GM18951 (cell line): ENCODE data around the gene IL2RA.
"Not testable (repeated sequence)": the region's sequence is repeated elsewhere in the genome, so short reads cannot be mapped to it uniquely, and the experiment has no call there.

Source experiments
- POLR2A ChIP-seq: IDR thresholded peaks from 4 replicates; pipeline ENCODE4 v1.6.1; 2011; ENCODE audit warnings: mild to moderate bottlenecking; ENCODE audit not compliant: insufficient read length, insufficient read depth; ENCODE audit errors: extremely low read depth
- in situ Hi-C: fragments of 300-500 bp; cut with MboI; formaldehyde crosslinking; loops from one replicate; pipeline ENCODE4 v1.12.0; 2022; ENCODE audit warnings: low sequenced_read_pairs, mixed read lengths, inconsistent platforms; ENCODE audit not compliant: unreplicated experiment

Gene IL2RA

DNA sequence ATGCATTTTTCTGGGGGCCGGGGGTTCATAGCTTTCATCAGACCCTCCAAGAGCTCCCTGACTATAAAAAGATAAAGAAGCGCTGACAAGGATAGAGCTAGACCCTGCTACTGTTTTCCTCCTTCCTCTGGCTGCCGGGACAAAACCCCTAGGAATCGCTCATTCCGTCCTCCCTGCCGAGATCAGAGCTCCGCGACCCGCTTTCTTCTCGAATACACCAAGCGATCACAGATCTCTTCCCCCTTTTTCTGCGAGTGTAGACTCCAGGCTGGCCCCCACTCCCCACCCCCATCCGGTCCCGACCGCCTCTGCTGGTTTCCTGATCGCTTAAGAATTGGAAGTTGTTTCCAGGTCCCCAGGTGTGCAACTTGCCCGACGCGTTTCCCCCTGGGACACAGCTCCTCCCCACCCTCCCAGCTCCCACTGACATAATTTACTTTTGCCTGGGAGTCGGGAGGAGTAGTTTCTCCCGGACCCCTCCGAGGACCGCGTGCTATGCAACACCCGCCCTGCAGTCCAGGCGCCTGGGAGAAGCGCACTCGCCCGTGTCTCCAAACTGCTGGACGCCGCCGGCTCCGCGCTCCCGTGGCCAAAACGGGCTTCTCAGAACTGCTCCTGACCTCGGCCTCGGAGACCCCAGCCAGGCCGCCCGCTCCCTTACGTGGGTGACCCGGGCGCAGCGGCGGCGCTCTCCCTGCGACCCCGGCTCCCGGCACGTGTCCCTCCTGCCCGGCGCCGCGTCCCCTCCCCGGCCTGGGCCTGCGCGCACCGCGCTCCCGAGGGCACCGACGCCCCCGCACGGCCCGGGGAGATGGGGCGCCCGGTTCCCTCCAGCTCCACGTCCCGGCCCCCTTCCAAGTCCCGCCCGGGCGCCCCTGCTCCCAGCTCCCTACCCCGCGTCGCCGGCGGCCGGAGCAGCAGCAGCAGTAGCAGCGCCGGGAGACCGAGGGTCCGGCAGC, 85.4 kb downstream of the IL2RA start:
- peak; percentile 5 for TF ChIP-seq POLR2A
- in situ Hi-C loops: no loop called here

DNA sequence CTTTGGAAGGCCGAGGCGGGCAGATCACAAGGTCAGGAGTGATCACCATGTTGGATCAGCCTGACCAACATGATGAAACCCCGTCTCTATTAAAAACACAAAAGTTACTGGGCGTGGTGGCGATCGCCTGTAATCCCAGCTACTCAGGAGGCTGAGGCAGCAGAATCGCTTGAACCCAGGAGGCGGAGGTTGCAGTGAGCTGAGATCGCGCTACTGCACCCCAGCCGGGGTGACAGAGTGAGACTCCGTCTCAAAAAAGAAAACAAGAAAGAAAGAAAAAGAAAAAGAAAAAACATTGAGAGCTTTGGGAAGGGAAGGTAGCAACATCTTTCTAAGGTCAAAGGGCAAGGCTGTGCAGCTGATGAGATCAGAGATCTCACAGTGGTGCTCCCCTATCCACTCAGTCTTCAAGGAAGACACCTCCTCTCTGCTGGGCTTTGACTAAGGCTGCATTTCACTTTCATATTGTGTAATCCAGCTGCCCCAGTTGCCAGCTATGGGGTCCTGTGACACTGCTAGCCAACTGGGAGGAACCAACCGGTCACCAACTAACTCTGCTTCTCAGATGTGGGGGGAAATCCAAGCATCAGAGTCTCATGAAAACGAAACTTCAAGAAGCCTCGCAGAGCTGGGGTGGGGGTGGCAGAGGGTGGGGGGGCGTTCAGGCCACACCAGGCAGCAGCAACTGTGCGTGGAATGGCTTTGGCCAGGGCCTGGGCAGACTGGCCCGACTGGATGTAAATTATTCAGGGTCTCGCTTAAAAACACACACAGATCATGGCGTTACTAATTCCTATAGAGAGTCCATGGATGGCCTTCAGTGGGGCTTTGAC, 86.3 kb downstream of the IL2RA start:
- in situ Hi-C loops: no loop called here

DNA sequence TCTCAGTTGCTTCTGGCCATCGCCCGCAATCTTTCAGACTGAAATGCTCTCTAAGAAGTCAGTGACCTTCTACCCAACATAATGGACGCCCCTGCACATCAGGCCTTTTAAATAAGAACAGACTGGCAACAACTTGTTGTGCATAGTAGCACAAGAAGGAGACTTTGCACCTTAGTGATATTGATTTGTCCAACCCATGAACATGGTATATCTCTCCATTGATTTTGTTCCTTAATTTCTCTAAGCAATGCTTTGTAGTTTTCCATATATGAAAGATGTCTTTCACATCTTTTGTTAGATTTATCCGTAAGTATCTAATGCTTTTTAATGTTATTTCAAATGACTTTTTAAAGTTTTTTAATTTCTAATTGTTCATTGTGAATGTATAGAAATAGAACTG, 89.1 kb downstream of the IL2RA start:
- no peak for TF ChIP-seq POLR2A
- in situ Hi-C loops: no loop called here

More for the DNA sequence above, 86.3 kb downstream of the IL2RA start:
- peak; percentile 37 for TF ChIP-seq POLR2A

DNA sequence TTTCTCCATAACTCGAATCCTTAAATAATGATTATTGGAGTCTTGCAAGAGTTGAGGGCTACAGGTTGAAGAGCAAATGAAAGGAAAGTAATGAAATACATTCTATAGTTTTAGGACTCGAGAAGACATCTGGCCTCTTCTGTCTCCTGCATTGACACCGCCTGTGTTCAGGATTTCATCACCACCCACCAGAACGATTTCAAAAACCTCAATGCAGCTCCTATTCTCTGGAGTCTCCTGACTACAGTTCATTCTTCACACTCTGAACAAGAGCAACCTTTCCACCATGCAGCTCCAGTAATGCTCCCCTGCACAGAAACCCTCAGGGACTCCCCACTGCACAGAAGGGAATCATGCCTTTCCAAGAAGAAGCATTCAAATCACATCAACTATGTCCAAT, 90.3 kb downstream of the IL2RA start:
- in situ Hi-C loops: no loop called here
- TF ChIP-seq POLR2A: no peak

DNA sequence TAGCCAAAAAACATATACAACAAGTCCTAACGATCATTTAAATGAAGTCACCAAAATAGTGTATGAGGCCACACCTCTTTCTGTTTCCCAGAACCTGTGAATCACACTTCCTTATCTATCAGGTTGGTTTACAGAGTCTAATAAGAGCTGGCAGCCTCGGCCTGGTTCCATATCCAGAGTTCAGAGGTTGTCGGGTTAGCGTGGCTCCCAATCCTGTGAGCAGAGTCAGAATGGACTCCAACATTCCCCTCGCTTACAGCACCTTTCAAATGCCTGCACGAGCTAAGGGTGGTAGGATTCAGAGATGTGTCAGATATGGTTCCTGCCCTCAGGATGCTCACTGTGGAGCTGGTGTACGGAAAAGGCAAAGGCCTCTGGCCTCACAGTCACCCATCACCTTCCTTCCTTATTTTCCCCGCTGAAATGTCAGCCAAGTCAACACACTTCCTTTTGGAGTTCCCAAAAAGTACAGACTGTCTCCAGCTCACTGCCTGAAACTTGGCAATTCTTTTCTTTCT, 90.8 kb downstream of the IL2RA start:
- no peak for TF ChIP-seq POLR2A
- in situ Hi-C loops: no loop called here

DNA sequence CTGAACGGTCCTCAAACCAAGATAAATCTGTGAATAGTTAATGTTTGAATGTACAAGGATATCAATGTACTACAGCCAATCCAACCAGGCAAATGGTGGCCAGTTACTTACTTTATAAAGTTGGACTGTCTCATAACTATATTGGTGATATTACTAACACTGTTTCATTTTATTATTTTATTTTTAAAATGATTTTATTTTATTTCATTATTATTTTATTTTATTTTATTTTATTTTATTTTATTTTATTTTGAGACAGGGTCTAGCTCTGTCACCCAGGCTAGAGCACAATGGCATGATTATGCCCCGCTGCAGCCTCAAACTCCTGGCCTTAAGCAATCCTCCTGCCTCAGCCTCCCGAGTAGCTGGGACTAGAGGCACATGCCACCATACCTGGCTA, 91.6 kb downstream of the IL2RA start:
- in situ Hi-C loops: no loop called here
- TF ChIP-seq POLR2A: no peak

DNA sequence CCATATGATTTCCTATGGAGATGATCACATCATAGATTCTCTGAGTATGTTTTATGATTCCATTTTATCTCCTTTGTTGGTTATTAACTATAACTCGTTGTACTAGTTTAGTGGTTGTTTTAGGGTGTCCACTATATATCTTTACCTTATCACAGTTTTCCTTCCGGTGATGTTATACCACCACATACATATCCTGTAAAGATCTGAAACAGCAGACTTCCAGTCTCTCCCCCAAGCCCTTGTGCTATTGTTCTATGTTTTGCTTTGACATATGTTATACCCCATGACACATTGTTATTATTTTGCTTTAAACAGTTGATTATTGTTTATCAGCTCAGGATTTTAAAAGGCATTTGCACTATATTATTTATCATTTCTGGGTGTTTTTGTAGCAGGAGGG, 92.1 kb downstream of the IL2RA start:
- no peak for TF ChIP-seq POLR2A
- in situ Hi-C loops: no loop called here

DNA sequence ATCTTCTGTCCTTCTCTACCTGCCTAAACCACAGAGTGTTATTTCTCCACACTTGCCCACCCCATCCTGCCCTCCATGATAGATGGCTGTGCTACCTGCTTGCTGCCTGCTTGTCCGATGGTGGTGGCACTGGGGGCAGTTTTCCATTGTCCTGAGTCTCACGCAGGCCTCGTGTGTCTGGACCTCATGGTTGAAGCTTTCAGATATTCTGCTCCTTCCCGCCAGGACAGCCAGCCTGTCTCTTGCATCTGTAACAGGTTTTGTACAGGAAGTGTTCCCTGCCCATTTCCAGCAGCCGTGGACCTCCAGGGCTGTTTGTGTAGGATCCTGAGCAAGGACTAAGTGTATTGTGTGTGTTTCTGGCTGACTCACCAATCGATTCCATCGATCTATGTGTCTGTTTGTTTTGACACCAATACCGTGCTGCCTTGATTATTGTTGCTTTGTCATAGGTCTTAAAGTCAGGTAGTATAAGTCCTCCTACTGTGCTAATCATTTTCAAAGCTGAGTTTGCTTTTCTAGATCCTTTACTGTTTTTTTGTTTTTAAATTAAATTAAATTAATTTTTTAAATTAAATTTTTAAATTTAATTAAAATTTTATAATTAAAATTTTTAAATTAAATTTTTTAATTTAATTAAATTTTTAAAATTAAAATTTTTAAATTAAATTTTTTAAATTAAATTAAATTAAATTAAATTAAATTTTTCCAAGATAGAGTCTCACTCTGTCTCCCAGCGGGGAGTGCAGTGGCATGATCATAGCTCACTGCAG, 93.3 kb downstream of the IL2RA start:
- in situ Hi-C loops: no loop called here
- TF ChIP-seq POLR2A: no peak

DNA sequence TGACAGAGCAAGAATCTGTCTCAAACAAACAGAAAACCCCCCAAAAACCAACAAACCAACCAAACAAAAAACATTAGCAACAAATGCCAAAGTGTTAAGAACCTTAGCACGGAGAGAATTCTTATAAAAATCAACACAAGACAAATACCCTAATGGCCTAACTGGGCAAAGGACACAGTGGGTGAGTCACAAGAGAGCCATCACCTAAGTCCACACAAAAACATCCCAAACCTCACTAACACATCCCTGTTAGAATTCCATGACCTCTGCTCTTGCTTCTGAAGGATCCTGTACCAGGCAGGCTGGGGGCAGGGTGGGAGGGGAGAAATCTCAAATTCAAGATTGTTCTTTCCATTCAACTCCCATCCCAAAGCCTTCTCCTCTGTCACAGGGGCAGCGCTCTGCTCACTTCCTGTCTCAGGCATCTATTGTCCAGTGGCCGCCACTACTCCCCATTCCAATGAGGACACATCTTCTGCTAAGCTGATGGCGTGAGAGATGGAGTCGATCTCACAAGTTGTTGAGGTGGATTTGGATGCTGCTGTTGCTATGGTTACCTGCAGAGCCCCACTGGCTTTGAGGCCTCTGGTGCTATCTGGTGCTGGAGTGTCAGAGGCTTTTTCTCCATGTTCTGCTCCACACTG, 94.0 kb downstream of the IL2RA start:
- in situ Hi-C loops: no loop called here
- TF ChIP-seq POLR2A: no peak

DNA sequence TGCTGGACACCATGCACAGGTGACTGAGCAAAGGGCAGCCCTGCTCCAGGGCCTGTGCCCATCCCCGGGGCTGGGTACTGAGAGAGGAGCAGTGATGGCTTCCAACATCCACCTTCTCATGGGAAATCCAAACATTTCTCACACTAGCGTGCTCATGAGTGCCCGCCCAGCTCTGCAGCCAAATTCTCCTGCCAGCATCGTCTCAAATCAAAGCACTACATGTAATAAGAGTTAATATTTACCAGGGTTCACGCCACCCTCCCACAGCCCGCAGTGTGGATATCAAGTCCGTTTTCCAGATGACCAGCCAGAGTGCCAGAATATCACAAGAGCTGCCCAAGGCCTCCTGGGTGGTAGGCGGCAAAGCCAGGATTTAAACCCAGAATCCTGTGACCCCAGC, 96.9 kb downstream of the IL2RA start:
- in situ Hi-C loops: no loop called here
- no peak for TF ChIP-seq POLR2A

DNA sequence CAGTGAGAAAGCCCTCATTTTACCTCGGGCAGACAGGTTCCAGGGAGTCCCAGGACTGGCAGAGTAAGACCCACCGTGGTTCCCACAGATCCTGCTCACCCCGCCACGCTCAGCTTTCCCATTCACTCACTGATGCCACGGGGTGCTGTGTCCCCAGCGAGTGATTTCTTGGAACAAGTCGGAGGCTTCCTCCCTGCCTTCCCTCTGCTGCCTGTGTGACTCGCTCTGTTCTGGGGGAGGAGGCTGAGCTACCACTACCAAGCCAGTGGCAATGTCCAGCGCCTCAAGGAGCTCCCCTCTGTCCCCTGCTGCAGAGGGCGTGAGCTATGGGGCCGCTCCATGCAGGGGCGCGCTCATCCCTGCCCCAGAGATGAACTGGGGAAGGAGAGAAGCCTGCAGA, 97.4 kb downstream of the IL2RA start:
- TF ChIP-seq POLR2A: no peak
- in situ Hi-C loops: no loop called here

DNA sequence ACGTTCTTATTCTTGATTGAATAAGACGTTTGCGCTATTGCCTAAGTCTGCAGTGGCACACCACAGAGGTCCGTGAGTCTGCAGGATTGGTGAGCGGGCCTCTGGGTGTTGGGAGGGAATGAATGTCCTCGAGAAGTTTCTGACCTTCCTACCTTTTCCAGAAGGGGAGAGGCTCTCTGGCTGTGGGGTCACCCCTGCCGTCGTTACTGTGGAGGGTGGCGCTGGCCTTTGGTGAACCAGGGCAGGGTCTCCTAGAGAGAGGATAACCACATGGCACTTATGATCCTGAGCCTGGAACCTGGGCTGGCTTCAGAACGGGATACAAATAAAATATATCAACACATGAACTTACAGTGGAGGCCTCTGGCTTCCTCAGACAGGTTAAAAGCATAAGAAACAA, 98.6 kb downstream of the IL2RA start:
- TF ChIP-seq POLR2A: no peak
- in situ Hi-C loops: no loop called here

DNA sequence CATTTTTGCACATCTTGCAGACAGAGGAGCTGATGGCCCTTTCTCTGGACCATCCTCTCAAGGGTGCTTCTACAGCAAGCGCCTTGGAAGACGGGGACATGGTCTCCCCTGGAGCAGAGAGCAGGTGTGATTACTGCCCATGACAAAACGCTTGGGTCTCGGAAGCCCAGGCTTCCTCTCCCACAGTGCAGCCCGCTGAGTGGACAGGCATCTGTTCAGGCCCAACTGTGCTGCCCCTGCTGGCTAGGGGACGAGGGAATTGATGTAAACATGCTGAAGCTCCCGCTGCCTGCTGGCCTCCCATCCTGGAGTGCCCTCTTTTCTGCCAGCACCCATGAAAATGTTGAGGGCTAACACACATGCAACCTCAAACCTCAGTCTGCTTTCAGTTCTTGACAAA, 99.1 kb downstream of the IL2RA start:
- in situ Hi-C loops: no loop called here
- TF ChIP-seq POLR2A: no peak

DNA sequence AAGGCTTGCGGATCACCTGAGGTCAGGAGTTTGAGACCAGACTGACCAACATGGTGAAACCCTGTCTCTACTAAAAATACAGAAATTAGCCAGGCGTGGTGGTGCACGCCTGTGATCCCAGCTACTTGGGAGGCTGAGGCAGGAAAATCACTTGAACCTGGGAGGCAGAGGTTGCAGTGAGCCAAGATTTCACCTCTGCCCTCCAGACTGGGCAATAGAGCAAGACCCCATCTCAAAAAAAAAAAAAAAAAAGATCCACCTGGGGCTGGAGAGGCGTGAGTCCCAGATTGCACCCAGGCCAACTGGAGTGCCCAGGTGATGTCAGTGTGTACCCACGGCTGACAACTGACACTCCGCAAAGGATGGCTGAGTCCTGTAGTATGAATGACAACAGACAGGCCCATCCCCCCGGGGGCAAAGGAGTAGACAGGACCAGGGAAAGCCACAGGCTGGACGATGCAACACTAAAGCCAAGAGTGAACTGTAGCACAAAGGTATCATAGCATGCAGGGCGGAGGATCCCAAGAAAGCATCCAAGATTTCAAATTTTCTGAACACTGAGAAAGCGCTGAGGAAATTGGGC, 99.7 kb downstream of the IL2RA start:
- in situ Hi-C loops: not testable (repeated sequence)
